ENCODE data around the gene ALDH9A1. TPM values are rescaled to one million over a fixed set of nuclear protein-coding genes. Genes with fewer than 3 reads are reported as not detected.
A peak's percentile ranks its signal among the peaks of the same experiment; 100 is the strongest.

Gene ALDH9A1
- polyA plus RNA-seq, 4 donors = 53.0 to 73.2 (median 60.3) TPM

DNA sequence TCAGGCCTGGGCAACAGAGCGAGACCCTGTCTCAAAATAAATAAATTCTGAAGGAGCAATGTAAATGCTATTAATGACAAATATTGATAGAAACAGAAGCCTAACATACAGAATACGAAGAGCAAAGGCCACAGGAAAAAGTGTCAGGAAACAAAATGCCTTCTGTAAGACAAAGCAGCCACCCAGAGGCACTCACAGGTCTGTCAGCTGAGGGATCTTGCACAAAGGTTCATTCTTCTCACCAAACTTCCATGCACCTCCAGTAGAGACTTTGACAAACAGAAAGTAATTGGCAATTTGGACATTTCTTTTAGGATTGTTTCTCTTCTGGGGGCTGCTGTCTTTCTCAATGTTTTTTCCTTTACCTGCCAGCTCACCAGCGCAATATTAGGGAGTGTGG lies 1.2 kb upstream of the ALDH9A1 start:
- no peak for FAIRE-seq
- DNase-seq = no peak
- Histone ChIP-seq H3K9me3 (ENCODE audit: control insufficient read depth in 2 of 2, insufficient read depth in 1 of 2, low read depth in 1 of 2, low read length in 1 of 2) (no peaks in the 10 kb centered on the region), H3K4me1 (ENCODE audit: control insufficient read depth in 3 of 3, insufficient read depth in 2 of 3, low read depth in 1 of 3, low read length in 2 of 3) (peaks cover 0 to 8% (median 0%) of the 10 kb centered on the region in 3 donors), H3K4me3 (ENCODE audit: low read depth in 1 of 3, low read length in 3 of 3) (no peak overlapping the region), H3K36me3 (ENCODE audit: control insufficient read depth in 3 of 3, insufficient read depth in 2 of 3, low read depth in 1 of 3, low read length in 3 of 3) (peaks cover 0 to 2% (median 0%) of the 10 kb centered on the region in 3 donors), H3K27ac (ENCODE audit: low read depth in 1 of 3, low read length in 2 of 3) (no peak overlapping the region), H3K27me3 (ENCODE audit: control insufficient read depth in 3 of 3, insufficient read depth in 3 of 3, low read length in 3 of 3) (no peaks in the 10 kb centered on the region)
- WGBS, 3 donors = 66 to 92% (median 83%) methylated on average over 3 of the region's 3 CpGs

DNA sequence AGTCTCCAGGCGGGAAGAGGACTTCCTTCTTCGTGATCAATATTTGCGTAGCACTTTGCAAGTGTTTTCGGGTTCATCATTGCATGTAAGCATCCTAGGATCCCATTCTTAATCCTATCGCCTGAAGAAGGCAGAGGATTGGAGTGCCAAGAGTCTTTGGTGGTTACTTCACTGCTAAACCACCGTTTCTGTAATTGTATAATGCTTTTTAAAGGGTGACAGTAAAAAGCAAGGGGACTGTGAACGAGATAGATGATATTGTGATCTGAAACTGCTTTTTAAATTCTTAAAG lies 345 bp upstream of the ALDH9A1 start:
- Histone ChIP-seq H3K9me3 (ENCODE audit: control insufficient read depth in 2 of 2, insufficient read depth in 1 of 2, low read depth in 1 of 2, low read length in 1 of 2) (no peaks in the 10 kb centered on the region), H3K27ac (ENCODE audit: low read depth in 1 of 3, low read length in 2 of 3) (peak overlapping the region in 2 of 3 donors; percentile 76 to 88), H3K4me3 (ENCODE audit: low read depth in 1 of 3, low read length in 3 of 3) (peak overlapping the region in 2 of 3 donors; percentile 86 to 96), H3K4me1 (ENCODE audit: control insufficient read depth in 3 of 3, insufficient read depth in 2 of 3, low read depth in 1 of 3, low read length in 2 of 3) (peaks cover 0 to 8% (median 0%) of the 10 kb centered on the region in 3 donors), H3K36me3 (ENCODE audit: control insufficient read depth in 3 of 3, insufficient read depth in 2 of 3, low read depth in 1 of 3, low read length in 3 of 3) (peaks cover 0 to 2% (median 2%) of the 10 kb centered on the region in 3 donors), H3K27me3 (ENCODE audit: control insufficient read depth in 3 of 3, insufficient read depth in 3 of 3, low read length in 3 of 3) (no peaks in the 10 kb centered on the region)
- FAIRE-seq (no peak), DNase-seq (no peak)
- WGBS, 3 donors = 1 to 2% (median 1%) methylated on average over 7 of the region's 7 CpGs

DNA sequence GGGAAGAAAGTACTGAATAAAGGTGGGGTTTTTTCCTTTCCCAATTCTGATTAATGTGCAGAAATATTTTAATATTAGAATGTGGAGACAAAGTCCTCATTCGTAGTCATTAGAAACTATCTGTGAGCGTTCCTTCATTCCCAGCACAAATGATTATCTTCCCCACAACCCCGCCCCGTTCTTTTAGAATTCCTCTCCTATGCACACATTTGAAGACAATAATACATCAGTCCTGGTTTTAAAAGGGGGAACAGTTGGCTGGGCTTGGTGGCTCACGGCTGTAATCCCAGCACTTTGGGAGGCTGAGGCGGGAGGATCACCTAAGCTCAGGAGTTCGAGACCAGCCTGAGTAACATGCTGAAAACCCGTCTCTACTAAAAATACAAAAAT lies 876 bp downstream of the ALDH9A1 start:
- Histone ChIP-seq H3K4me3 (ENCODE audit: low read depth in 1 of 3, low read length in 3 of 3) (peak overlapping the region in 2 of 3 donors; percentile 86 to 96), H3K36me3 (ENCODE audit: control insufficient read depth in 3 of 3, insufficient read depth in 2 of 3, low read depth in 1 of 3, low read length in 3 of 3) (peaks cover 0 to 2% (median 2%) of the 10 kb centered on the region in 3 donors), H3K27me3 (ENCODE audit: control insufficient read depth in 3 of 3, insufficient read depth in 3 of 3, low read length in 3 of 3) (no peaks in the 10 kb centered on the region), H3K27ac (ENCODE audit: low read depth in 1 of 3, low read length in 2 of 3) (peak overlapping the region; percentile 88 to 99 (median 92)), H3K9me3 (ENCODE audit: control insufficient read depth in 2 of 2, insufficient read depth in 1 of 2, low read depth in 1 of 2, low read length in 1 of 2) (no peaks in the 10 kb centered on the region), H3K4me1 (ENCODE audit: control insufficient read depth in 3 of 3, insufficient read depth in 2 of 3, low read depth in 1 of 3, low read length in 2 of 3) (peaks cover 0 to 8% (median 0%) of the 10 kb centered on the region in 3 donors)
- FAIRE-seq (no peak), DNase-seq (peak; percentile 12 to 23)
- WGBS, 3 donors = 11 to 33% (median 22%) methylated on average over 8 of the region's 8 CpGs

DNA sequence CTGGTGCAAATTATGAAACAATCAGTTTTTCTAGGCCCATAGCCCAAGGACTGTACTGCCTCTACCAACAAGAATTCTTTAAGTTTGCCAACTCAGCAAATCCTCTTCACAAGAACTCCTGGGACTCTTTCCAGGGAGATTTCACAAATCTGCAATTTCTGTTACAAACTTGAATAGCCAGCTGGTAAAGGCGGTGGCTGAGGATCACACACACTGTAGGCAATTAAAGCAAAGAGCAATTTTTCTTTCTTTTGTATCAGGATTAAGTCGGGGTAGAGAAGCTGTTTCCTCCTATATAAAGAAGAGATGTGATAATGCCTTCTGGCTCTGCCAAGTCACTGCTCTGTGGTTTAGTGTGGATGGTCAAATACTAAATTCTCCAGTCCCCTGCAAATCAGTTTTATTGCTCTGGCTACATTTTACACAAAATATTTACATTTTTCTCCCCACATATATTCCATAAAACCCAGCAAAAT lies 1.7 kb downstream of the ALDH9A1 start:
- peak overlapping the region in 1 of 3 donors; percentile 25 for H3K4me3 ChIP-seq (ENCODE audit: low read depth in 1 of 3, low read length in 3 of 3)
- no peaks in the 10 kb centered on the region for H3K27me3 ChIP-seq (ENCODE audit: control insufficient read depth in 3 of 3, insufficient read depth in 3 of 3, low read length in 3 of 3)
- no peak overlapping the region for H3K27ac ChIP-seq (ENCODE audit: low read depth in 1 of 3, low read length in 2 of 3)
- 8 to 24% (median 14%) methylated on average over 2 of the region's 2 CpGs for WGBS, 3 donors
- H3K36me3 ChIP-seq (ENCODE audit: control insufficient read depth in 3 of 3, insufficient read depth in 2 of 3, low read depth in 1 of 3, low read length in 3 of 3) = peaks cover 0 to 2% (median 2%) of the 10 kb centered on the region in 3 donors
- peak; percentile 15 to 44 for DNase-seq
- FAIRE-seq = no peak
- H3K4me1 ChIP-seq (ENCODE audit: control insufficient read depth in 3 of 3, insufficient read depth in 2 of 3, low read depth in 1 of 3, low read length in 2 of 3) = peaks cover 0 to 8% (median 0%) of the 10 kb centered on the region in 3 donors
- H3K9me3 ChIP-seq (ENCODE audit: control insufficient read depth in 2 of 2, insufficient read depth in 1 of 2, low read depth in 1 of 2, low read length in 1 of 2) = no peaks in the 10 kb centered on the region

DNA sequence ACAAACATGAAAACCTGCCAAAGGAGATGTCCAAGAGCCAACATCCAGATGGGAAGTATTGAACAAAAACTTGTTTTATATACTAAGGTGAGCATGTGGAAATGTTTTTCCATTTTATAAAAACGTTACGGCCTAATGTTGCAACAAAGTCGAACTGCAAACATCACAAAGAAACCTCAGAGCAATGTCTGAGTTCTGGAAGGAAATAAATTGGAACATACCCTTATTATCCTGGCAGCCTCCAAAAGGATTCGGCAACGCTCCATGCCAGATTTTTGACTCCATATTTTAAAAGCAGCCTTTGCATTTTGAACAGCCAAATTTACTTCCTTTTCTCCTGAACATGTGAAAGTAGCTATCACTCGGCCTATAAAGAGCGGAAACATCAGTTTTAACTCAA lies 3.3 kb downstream of the ALDH9A1 start:
- FAIRE-seq (no peak), DNase-seq (no peak)
- peaks cover 0 to 5% of the 10 kb centered on the region in 2 donors for H3K9me3 ChIP-seq (ENCODE audit: control insufficient read depth in 2 of 2, insufficient read depth in 1 of 2, low read depth in 1 of 2, low read length in 1 of 2)
- H3K27ac ChIP-seq (ENCODE audit: low read depth in 1 of 3, low read length in 2 of 3) = no peak overlapping the region
- 73 to 90% (median 85%) methylated on average over 7 of the region's 7 CpGs for WGBS, 3 donors
- peaks cover 0 to 8% (median 0%) of the 10 kb centered on the region in 3 donors for H3K4me1 ChIP-seq (ENCODE audit: control insufficient read depth in 3 of 3, insufficient read depth in 2 of 3, low read depth in 1 of 3, low read length in 2 of 3)
- no peaks in the 10 kb centered on the region for H3K27me3 ChIP-seq (ENCODE audit: control insufficient read depth in 3 of 3, insufficient read depth in 3 of 3, low read length in 3 of 3)
- peaks cover 0 to 8% (median 2%) of the 10 kb centered on the region in 3 donors for H3K36me3 ChIP-seq (ENCODE audit: control insufficient read depth in 3 of 3, insufficient read depth in 2 of 3, low read depth in 1 of 3, low read length in 3 of 3)
- H3K4me3 ChIP-seq (ENCODE audit: low read depth in 1 of 3, low read length in 3 of 3) = no peak overlapping the region

DNA sequence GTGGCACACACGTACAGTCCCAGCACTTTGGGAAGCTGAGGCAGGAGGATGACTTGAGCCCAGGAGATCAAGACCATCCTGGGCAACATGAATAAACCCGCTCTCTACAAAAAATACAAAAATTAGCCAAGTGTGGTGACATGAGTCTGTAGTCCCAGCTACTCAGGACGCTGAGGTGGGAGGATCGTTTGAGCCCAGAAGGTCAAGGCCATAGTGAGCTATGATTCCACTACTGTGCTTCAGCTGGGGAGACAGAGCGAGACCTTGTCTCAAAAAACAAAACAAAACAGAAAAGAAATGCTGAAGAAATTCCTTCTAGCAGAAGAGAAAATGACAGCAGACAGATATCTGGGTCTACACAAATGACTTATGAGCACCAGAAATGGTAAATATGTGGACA lies 10.3 kb downstream of the ALDH9A1 start:
- Histone ChIP-seq H3K4me3 (ENCODE audit: low read depth in 1 of 3, low read length in 3 of 3) (no peak overlapping the region), H3K36me3 (ENCODE audit: control insufficient read depth in 3 of 3, insufficient read depth in 2 of 3, low read depth in 1 of 3, low read length in 3 of 3) (peaks cover 0 to 15% (median 6%) of the 10 kb centered on the region in 3 donors), H3K4me1 (ENCODE audit: control insufficient read depth in 3 of 3, insufficient read depth in 2 of 3, low read depth in 1 of 3, low read length in 2 of 3) (no peaks in the 10 kb centered on the region), H3K27me3 (ENCODE audit: control insufficient read depth in 3 of 3, insufficient read depth in 3 of 3, low read length in 3 of 3) (no peaks in the 10 kb centered on the region), H3K9me3 (ENCODE audit: control insufficient read depth in 2 of 2, insufficient read depth in 1 of 2, low read depth in 1 of 2, low read length in 1 of 2) (peaks cover 0 to 9% of the 10 kb centered on the region in 2 donors), H3K27ac (ENCODE audit: low read depth in 1 of 3, low read length in 2 of 3) (no peak overlapping the region)
- WGBS, 3 donors = 97 to 99% (median 98%) methylated on average over 5 of the region's 5 CpGs
- DNase-seq = no peak
- no peak for FAIRE-seq

DNA sequence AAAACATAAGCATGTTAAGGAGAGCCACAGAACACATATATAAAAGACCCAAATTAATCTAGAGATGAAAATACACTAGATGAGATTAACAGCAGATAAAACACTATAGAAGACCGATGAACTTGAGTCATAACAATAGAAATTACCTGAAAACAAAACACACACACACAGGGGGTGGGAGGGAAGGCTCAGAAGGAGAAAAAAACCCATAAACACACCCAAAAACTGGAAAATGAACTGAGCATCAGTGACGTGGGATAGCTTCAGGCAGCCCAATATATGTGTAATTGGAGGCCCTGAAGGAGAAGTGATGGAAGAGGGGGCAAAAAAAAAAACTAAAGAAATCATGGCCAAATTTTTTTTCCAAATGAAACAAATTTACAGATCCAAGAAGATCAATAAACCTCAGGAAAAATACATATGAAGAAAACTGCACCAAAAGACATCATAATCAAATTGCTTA lies 11.4 kb downstream of the ALDH9A1 start:
- Histone ChIP-seq H3K9me3 (ENCODE audit: control insufficient read depth in 2 of 2, insufficient read depth in 1 of 2, low read depth in 1 of 2, low read length in 1 of 2) (peaks cover 0 to 9% of the 10 kb centered on the region in 2 donors), H3K27ac (ENCODE audit: low read depth in 1 of 3, low read length in 2 of 3) (no peak overlapping the region), H3K4me1 (ENCODE audit: control insufficient read depth in 3 of 3, insufficient read depth in 2 of 3, low read depth in 1 of 3, low read length in 2 of 3) (no peaks in the 10 kb centered on the region), H3K4me3 (ENCODE audit: low read depth in 1 of 3, low read length in 3 of 3) (no peak overlapping the region), H3K27me3 (ENCODE audit: control insufficient read depth in 3 of 3, insufficient read depth in 3 of 3, low read length in 3 of 3) (no peaks in the 10 kb centered on the region), H3K36me3 (ENCODE audit: control insufficient read depth in 3 of 3, insufficient read depth in 2 of 3, low read depth in 1 of 3, low read length in 3 of 3) (peaks cover 2 to 20% (median 8%) of the 10 kb centered on the region in 3 donors)
- no peak for FAIRE-seq
- 79 to 89% (median 79%) methylated on average over 2 of the region's 2 CpGs for WGBS, 3 donors
- DNase-seq = no peak

DNA sequence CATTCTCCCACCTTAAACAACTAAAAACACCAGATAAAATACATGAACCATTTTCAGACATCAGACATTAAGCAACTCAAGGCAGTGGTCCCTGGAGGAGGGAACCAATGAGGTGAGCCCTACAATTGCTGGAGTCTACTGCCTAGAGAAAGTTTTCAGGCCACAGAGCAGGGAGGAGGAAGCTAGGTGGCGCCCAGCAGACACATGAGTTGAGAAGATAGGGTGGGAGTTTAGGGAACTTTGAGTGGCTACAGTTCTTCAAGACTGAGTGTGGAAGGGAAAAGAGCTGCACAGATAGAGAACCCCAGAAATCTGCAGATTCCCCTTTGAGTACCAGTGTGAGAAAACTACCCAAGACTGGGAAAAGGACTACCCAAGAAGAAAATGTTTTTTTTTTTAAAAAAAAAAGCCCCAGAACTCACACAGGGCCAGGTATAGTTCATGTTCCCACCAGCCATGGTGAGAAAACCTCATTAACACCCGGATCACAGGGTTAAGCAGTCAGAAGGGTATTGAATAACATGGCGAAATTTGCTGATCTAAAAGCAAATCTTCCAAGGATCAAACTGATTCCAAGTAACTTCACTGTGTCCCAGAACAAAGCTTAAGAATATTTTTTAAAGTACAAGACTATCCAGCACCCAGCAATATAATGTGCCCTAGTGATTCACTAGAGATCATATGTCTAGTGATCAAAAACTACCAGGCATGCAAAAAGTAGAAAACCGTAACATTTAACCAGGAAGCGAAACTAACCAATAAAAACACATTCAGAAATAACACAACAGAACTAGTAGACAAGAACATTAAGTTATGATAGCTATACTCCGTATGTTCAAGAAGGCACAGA lies 12.0 kb downstream of the ALDH9A1 start:
- H3K27ac ChIP-seq (ENCODE audit: low read depth in 1 of 3, low read length in 2 of 3) = no peak overlapping the region
- no peaks in the 10 kb centered on the region for H3K4me1 ChIP-seq (ENCODE audit: control insufficient read depth in 3 of 3, insufficient read depth in 2 of 3, low read depth in 1 of 3, low read length in 2 of 3)
- no peak overlapping the region for H3K4me3 ChIP-seq (ENCODE audit: low read depth in 1 of 3, low read length in 3 of 3)
- H3K27me3 ChIP-seq (ENCODE audit: control insufficient read depth in 3 of 3, insufficient read depth in 3 of 3, low read length in 3 of 3) = no peaks in the 10 kb centered on the region
- FAIRE-seq (no peak), DNase-seq (no peak)
- peaks cover 0 to 9% of the 10 kb centered on the region in 2 donors for H3K9me3 ChIP-seq (ENCODE audit: control insufficient read depth in 2 of 2, insufficient read depth in 1 of 2, low read depth in 1 of 2, low read length in 1 of 2)
- 79 to 86% (median 80%) methylated on average over 6 of the region's 6 CpGs for WGBS, 3 donors
- H3K36me3 ChIP-seq (ENCODE audit: control insufficient read depth in 3 of 3, insufficient read depth in 2 of 3, low read depth in 1 of 3, low read length in 3 of 3) = peaks cover 6 to 23% (median 10%) of the 10 kb centered on the region in 3 donors
